GM23338 (cell line): ENCODE data around the gene YWHAQ. TPM values are rescaled to one million over a fixed set of nuclear protein-coding genes. Genes with fewer than 3 reads are reported as not detected.
"Not testable (repeated sequence)": the region's sequence is repeated elsewhere in the genome, so short reads cannot be mapped to it uniquely, and the experiment has no call there.

ENCODE experiments used
- ATAC-seq: fragments of 200-7000 bp; cut with Tn5 transposase; 3 replicates; pipeline ENCODE4 v1.9.1; 2020
- DNase-seq: peaks from one replicate; pipeline ENCODE4 v3.0.0-alpha.2; 2015; ENCODE audit warnings: low spot score
- H2AFZ ChIP-seq: fragments of 200-600 bp; sonication (generic); 2 replicates; pipeline ENCODE4 v1.8.0; 2016; ENCODE audit warnings: antibody characterized with exemption, mild to moderate bottlenecking, moderate library complexity
- H3F3A ChIP-seq: fragments of 200-600 bp; sonication (generic); replicated peaks from 2 replicates; pipeline ENCODE4 v1.8.0; 2017; ENCODE audit warnings: antibody characterized with exemption, mixed run types, low read depth
- H3K27ac ChIP-seq: fragments of 200-600 bp; sonication (generic); 2 replicates; pipeline ENCODE4 v1.6.1; 2016; ENCODE audit warnings: low read depth
- H3K27me3 ChIP-seq: fragments of 200-600 bp; sonication (generic); 2 replicates; pipeline ENCODE4 v1.8.0; 2016; ENCODE audit warnings: mild to moderate bottlenecking, mixed run types, moderate library complexity; ENCODE audit not compliant: insufficient read depth
- H3K36me3 ChIP-seq: fragments of 200-600 bp; sonication (generic); 2 replicates; pipeline ENCODE4 v1.8.0; 2016; ENCODE audit warnings: mild to moderate bottlenecking; ENCODE audit not compliant: insufficient read depth
- H3K4me1 ChIP-seq: fragments of 200-600 bp; sonication (generic); 2 replicates; pipeline ENCODE4 v1.8.0; 2016; ENCODE audit warnings: mild to moderate bottlenecking, moderate library complexity; ENCODE audit not compliant: insufficient read depth
- H3K4me2 ChIP-seq: fragments of 200-600 bp; sonication (generic); 2 replicates; pipeline ENCODE4 v1.7.1; 2017; ENCODE audit warnings: mixed run types
- H3K4me3 ChIP-seq: fragments of 200-600 bp; sonication (generic); 2 replicates; pipeline ENCODE4 v1.6.1; 2016; ENCODE audit warnings: mixed run types
- H3K79me2 ChIP-seq: fragments of 200-600 bp; sonication (generic); replicated peaks from 2 replicates; pipeline ENCODE4 v1.8.0; 2017; ENCODE audit warnings: mild to moderate bottlenecking; ENCODE audit not compliant: insufficient read depth
- H3K9me2 ChIP-seq: fragments of 200-600 bp; sonication (generic); 2 replicates; pipeline ENCODE4 v1.8.0; 2017; ENCODE audit not compliant: insufficient read depth
- H4K20me1 ChIP-seq: fragments of 200-600 bp; sonication (generic); replicated peaks from 2 replicates; pipeline ENCODE4 v1.8.0; 2017; ENCODE audit warnings: mild to moderate bottlenecking; ENCODE audit not compliant: insufficient read depth
- H3K27ac Mint-ChIP-seq: 2 replicates; pipeline ENCODE4 v1.8.0; 2020; ENCODE audit warnings: inconsistent platforms, mild to moderate bottlenecking, moderate library complexity, mixed read lengths
- H3K27me3 Mint-ChIP-seq: 3 replicates; pipeline ENCODE4 v1.8.0; 2022; ENCODE audit warnings: low read depth, mild to moderate bottlenecking, moderate library complexity, mixed read lengths, inconsistent platforms; ENCODE audit not compliant: insufficient read depth, poor library complexity
- H3K36me3 Mint-ChIP-seq: 3 replicates; pipeline ENCODE4 v1.8.0; 2021; ENCODE audit warnings: low read depth, mild to moderate bottlenecking, inconsistent platforms, moderate library complexity, mixed read lengths
- H3K4me1 Mint-ChIP-seq: 3 replicates; pipeline ENCODE4 v1.8.0; 2020; ENCODE audit warnings: mild to moderate bottlenecking, inconsistent platforms, mixed read lengths
- H3K4me3 Mint-ChIP-seq: 3 replicates; pipeline ENCODE4 v1.8.0; 2021; ENCODE audit warnings: moderate library complexity, mild to moderate bottlenecking, inconsistent platforms, mixed read lengths
- H3K9me3 Mint-ChIP-seq: 3 replicates; pipeline ENCODE4 v1.8.0; 2020; ENCODE audit warnings: moderate library complexity, mild to moderate bottlenecking, inconsistent platforms, mixed read lengths
- CREB1 ChIP-seq: fragments of 250-450 bp; sonication (Bioruptor Pico); IDR thresholded peaks from 2 replicates; pipeline ENCODE4 v1.5.0; 2020; ENCODE audit warnings: low read depth, mild to moderate bottlenecking, moderate library complexity
- EZH2 ChIP-seq: fragments of 200-600 bp; sonication (generic); IDR thresholded peaks from one replicate; pipeline ENCODE4 v1.8.0; 2017; ENCODE audit warnings: antibody characterized with exemption, mild to moderate bottlenecking, low read depth; ENCODE audit not compliant: unreplicated experiment
- EZH2phosphoT487 ChIP-seq: fragments of 200-600 bp; sonication (generic); IDR thresholded peaks from one replicate; pipeline ENCODE4 v1.8.1; 2018; ENCODE audit warnings: antibody characterized with exemption; ENCODE audit not compliant: unreplicated experiment
- NANOG ChIP-seq: IDR thresholded peaks from 2 replicates; pipeline ENCODE4 v1.6.1; 2016; ENCODE audit warnings: antibody characterized with exemption, borderline replicate concordance
- ZNF114 ChIP-seq: fragments of 250-450 bp; sonication (Bioruptor Pico); IDR thresholded peaks from 2 replicates; pipeline ENCODE4 v1.5.0; 2020; ENCODE audit warnings: mild to moderate bottlenecking, moderate library complexity
- polyA plus RNA-seq: library from polyadenylated mRNA; unstranded; fragments of >200 nt; fragmentation: Nextera tagmentation; extraction: Ambion mirVana; gene quantifications from 2 replicates; pipeline ENCODE4 v1.2.1, GENCODE V29; 2016
- total RNA-seq: library from RNA; depleted of rRNA; stranded (reverse); fragments of >200 nt; shearing (Covaris generic); gene quantifications from 2 replicates; pipeline ENCODE4 v1.2.3, GENCODE V29; 2014
- TF ChIP-seq, protein P1 (sequence below): fragments of 250-450 bp; sonication (Bioruptor Pico); IDR thresholded peaks from 2 replicates; pipeline ENCODE4 v1.5.0; 2020; ENCODE audit warnings: mild to moderate bottlenecking, moderate library complexity

Gene YWHAQ
- total and polyA plus RNA-seq, 2 experiments from 2014 or later: 295 to 464 TPM

- Mint-ChIP-seq H3K27me3 (no peaks in the 10 kb centered on the region), H3K36me3 (peaks cover 57% of the 10 kb centered on the region), H3K9me3 (no peaks in the 10 kb centered on the region), H3K4me1 (no peaks in the 10 kb centered on the region), H3K4me3 (no peak overlapping the region), H3K27ac (no peak overlapping the region)
- Histone ChIP-seq H3K4me1 (no peaks in the 10 kb centered on the region), H3K79me2 (peaks cover 43% of the 10 kb centered on the region), H3K36me3 (peaks cover 27% of the 10 kb centered on the region), H2AFZ (no peak overlapping the region), H4K20me1 (peaks cover 19% of the 10 kb centered on the region), H3F3A (no peaks in the 10 kb centered on the region), H3K4me2 (no peak overlapping the region), H3K27ac (no peak overlapping the region), H3K27me3 (no peaks in the 10 kb centered on the region), H3K9me2 (no peaks in the 10 kb centered on the region), H3K4me3 (no peak overlapping the region)
- TF ChIP-seq CREB1 (no peak), EZH2phosphoT487 (no peak), NANOG (no peak), ZNF114 (CRISPR knock-in tag) (no peak), EZH2 (no peak)
- TF ChIP-seq, protein P1, sequence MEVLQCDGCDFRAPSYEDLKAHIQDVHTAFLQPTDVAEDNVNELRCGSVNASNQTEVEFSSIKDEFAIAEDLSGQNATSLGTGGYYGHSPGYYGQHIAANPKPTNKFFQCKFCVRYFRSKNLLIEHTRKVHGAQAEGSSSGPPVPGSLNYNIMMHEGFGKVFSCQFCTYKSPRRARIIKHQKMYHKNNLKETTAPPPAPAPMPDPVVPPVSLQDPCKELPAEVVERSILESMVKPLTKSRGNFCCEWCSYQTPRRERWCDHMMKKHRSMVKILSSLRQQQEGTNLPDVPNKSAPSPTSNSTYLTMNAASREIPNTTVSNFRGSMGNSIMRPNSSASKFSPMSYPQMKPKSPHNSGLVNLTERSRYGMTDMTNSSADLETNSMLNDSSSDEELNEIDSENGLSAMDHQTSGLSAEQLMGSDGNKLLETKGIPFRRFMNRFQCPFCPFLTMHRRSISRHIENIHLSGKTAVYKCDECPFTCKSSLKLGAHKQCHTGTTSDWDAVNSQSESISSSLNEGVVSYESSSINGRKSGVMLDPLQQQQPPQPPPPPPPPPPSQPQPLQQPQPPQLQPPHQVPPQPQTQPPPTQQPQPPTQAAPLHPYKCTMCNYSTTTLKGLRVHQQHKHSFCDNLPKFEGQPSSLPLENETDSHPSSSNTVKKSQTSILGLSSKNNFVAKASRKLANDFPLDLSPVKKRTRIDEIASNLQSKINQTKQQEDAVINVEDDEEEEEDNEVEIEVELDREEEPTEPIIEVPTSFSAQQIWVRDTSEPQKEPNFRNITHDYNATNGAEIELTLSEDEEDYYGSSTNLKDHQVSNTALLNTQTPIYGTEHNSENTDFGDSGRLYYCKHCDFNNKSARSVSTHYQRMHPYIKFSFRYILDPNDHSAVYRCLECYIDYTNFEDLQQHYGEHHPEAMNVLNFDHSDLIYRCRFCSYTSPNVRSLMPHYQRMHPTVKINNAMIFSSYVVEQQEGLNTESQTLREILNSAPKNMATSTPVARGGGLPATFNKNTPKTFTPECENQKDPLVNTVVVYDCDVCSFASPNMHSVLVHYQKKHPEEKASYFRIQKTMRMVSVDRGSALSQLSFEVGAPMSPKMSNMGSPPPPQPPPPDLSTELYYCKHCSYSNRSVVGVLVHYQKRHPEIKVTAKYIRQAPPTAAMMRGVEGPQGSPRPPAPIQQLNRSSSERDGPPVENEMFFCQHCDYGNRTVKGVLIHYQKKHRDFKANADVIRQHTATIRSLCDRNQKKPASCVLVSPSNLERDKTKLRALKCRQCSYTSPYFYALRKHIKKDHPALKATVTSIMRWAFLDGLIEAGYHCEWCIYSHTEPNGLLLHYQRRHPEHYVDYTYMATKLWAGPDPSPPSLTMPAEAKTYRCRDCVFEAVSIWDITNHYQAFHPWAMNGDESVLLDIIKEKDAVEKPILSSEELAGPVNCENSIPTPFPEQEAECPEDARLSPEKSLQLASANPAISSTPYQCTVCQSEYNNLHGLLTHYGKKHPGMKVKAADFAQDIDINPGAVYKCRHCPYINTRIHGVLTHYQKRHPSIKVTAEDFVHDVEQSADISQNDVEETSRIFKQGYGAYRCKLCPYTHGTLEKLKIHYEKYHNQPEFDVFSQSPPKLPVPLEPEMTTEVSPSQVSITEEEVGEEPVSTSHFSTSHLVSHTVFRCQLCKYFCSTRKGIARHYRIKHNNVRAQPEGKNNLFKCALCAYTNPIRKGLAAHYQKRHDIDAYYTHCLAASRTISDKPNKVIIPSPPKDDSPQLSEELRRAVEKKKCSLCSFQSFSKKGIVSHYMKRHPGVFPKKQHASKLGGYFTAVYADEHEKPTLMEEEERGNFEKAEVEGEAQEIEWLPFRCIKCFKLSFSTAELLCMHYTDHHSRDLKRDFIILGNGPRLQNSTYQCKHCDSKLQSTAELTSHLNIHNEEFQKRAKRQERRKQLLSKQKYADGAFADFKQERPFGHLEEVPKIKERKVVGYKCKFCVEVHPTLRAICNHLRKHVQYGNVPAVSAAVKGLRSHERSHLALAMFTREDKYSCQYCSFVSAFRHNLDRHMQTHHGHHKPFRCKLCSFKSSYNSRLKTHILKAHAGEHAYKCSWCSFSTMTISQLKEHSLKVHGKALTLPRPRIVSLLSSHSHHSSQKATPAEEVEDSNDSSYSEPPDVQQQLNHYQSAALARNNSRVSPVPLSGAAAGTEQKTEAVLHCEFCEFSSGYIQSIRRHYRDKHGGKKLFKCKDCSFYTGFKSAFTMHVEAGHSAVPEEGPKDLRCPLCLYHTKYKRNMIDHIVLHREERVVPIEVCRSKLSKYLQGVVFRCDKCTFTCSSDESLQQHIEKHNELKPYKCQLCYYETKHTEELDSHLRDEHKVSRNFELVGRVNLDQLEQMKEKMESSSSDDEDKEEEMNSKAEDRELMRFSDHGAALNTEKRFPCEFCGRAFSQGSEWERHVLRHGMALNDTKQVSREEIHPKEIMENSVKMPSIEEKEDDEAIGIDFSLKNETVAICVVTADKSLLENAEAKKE (CRISPR knock-in tag): no peak
- DNase-seq (no peak), ATAC-seq (no peak)
Observed at GRCh38 chr2:9585486-9585885, 45.3 kb downstream of the YWHAQ start.

- not testable (repeated sequence) for H3K9me2 ChIP-seq, H3K27me3 ChIP-seq, H3K27ac Mint-ChIP-seq, H3K27ac ChIP-seq, H3F3A ChIP-seq, H2AFZ ChIP-seq, ATAC-seq, H3K4me2 ChIP-seq, H3K27me3 Mint-ChIP-seq, H3K4me1 ChIP-seq, DNase-seq, H3K4me1 Mint-ChIP-seq, H3K4me3 Mint-ChIP-seq, H3K9me3 Mint-ChIP-seq, H3K4me3 ChIP-seq
- H3K36me3 Mint-ChIP-seq: peaks cover 52% of the 10 kb centered on the region
- peaks cover 19% of the 10 kb centered on the region for H4K20me1 ChIP-seq
- H3K79me2 ChIP-seq: peaks cover 38% of the 10 kb centered on the region; the same call in 1 of the 2 replicates
- peaks cover 27% of the 10 kb centered on the region for H3K36me3 ChIP-seq
Observed at GRCh38 chr2:9584902-9585301, 45.9 kb downstream of the YWHAQ start.
